ENCODE measurements around the gene CCRL2.

CCRL2 gene

DNA sequence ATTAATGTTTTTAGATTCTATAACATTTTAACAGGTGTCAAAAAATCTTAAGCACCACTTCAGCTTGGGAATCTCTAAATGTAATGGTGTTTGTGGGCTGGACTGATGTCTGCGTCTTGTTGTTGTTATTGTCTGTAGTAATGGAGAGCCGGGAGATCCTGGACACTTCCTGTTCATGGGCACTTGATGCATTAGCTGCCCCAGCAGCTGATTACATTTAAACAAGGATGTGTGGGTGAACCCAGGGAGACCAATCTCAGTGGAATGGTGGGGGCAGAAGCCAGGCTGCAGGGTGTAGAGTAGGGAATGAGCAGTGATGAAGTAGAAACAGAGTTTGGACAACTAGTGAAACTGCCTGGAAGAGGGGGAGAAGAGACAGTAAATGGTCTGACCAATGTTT, 8.0 kb upstream of the CCRL2 start:
- Histone ChIP-seq H3K4me1 (ENCODE audit: control insufficient read depth, insufficient read depth, low read length) (no peaks in the 10 kb centered on the region), H3K36me3 (ENCODE audit: control insufficient read depth in 2 of 2, insufficient read depth in 1 of 2, low read length in 2 of 2) (no peaks in the 10 kb centered on the region), H3K27ac (ENCODE audit: extremely low read depth, low read depth, low read length) (no peak overlapping the region), H3K4me3 (ENCODE audit: low read depth, low read length) (no peak overlapping the region), H3K9me3 (ENCODE audit: control insufficient read depth, insufficient read depth, low read depth, low read length) (no peaks in the 10 kb centered on the region)
- POLR2A ChIA-PET, result no interaction called here
- CTCF ChIA-PET, result interaction anchor here (0.6 to 1.4 kb wide), 2 partner anchors 21 to 209 kb away, joined by 3 to 4 read pairs; no protein-coding TSS in a partner anchor
- TF ChIP-seq EGR2 (tag by site-specific recombination; IDR thresholded peaks at IDR 0.05; ENCODE audit: low read depth) (0 out of 2 replicates have a peak, but pooled peaks have one; percentile 15), ZNF692 (tag by site-specific recombination; IDR thresholded peaks at IDR 0.05) (no peak), ZNF623 (tag by site-specific recombination; IDR thresholded peaks at IDR 0.05) (no peak), ZNF132 (tag by site-specific recombination; IDR thresholded peaks at IDR 0.05; ENCODE audit: borderline replicate concordance) (no peak)

DNA sequence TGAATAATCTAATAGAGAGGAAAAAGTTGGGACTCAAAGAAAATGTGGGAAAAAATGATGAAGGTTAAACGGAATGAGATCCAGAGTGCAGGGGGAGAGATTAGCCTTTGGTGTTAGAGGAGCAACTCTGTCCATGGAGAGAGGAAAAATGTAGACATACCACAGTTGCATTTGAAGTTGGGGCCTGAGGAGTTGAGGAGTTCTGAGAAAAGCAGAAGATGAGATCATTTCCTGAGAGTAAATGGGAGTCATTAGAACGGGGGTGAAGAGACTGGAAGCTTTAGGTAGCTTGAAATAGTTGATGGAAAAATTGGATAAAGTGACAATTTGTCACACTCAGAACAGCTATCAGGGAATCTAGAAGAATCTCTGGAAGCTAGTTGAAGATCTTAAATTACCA, 7.5 kb upstream of the CCRL2 start:
- no peak overlapping the region for H3K4me3 ChIP-seq (ENCODE audit: low read depth, low read length)
- CTCF ChIA-PET, result interaction anchor here (0.6 to 1.1 kb wide), 2 partner anchors 21 to 209 kb away, joined by 3 read pairs; no protein-coding TSS in a partner anchor
- TF ChIP-seq ZNF335 (tag by site-specific recombination; conservative IDR thresholded peaks at IDR 0.05) (0 out of 2 replicates have a peak, but pooled peaks have one; percentile 12), PATZ1 (tag by site-specific recombination; IDR thresholded peaks at IDR 0.05) (no peak), KLF9 (tag by site-specific recombination; IDR thresholded peaks at IDR 0.05; ENCODE audit: low read depth) (no peak)

DNA sequence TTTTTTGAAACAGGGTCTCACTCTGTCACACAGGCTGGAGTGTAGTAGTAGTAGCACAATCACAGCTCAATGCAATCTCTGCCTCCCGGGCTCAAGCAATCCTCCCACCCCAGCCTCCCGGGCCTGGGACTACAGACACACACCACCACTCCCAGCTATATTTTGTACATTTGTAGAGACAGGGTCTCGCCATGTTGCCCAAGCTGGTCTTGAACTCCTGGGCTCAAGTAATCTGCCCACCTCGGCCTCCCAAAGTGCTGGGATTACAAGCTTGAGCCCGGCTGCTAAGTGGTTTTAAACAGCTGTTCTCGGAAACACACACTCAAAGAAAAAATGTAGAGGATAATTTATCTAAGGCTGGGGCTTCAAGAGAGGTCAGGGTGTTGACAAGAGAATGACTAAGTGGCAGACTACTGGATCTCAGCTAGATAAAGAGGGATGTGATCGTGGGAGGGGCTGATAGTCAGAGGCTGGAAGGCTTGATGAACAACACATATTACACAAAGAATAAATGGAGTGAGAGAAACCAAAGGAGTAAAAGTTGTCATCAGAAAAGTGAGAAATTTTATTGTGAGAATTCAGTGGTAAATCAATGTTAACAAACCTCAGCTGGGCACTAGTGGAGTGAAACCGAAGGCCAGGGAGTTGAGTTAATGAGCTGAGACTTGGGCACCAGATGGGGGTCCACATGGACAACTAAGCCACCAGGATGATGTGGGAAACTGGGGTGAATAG, 6.9 kb upstream of the CCRL2 start:
- no peak overlapping the region for H3K4me3 ChIP-seq (ENCODE audit: low read depth, low read length)
- H3K27ac ChIP-seq (ENCODE audit: extremely low read depth, low read depth, low read length), result no peak overlapping the region
- CTCF ChIA-PET, result interaction anchor here (1.1 kb wide), 1 partner anchor 22 kb away, joined by 3 read pairs; no protein-coding TSS in a partner anchor
- POLR2A ChIA-PET, result no interaction called here
- H3K4me1 ChIP-seq (ENCODE audit: control insufficient read depth, insufficient read depth, low read length), result no peaks in the 10 kb centered on the region
- no peaks in the 10 kb centered on the region for H3K9me3 ChIP-seq (ENCODE audit: control insufficient read depth, insufficient read depth, low read depth, low read length)
- no peaks in the 10 kb centered on the region for H3K36me3 ChIP-seq (ENCODE audit: control insufficient read depth in 2 of 2, insufficient read depth in 1 of 2, low read length in 2 of 2)
- TF ChIP-seq ZFP3 (tag by site-specific recombination; IDR thresholded peaks at IDR 0.05; ENCODE audit: low read depth) (no peak), CTCF (tag by site-specific recombination; IDR thresholded peaks at IDR 0.05) (no peak), ZNF626 (tag by site-specific recombination; IDR thresholded peaks at IDR 0.05) (no peak), ZNF112 (tag by site-specific recombination; IDR thresholded peaks at IDR 0.05) (no peak), ZNF426 (tag by site-specific recombination; IDR thresholded peaks at IDR 0.05) (no peak), ZNF48 (tag by site-specific recombination; IDR thresholded peaks at IDR 0.05) (no peak), ZNF776 (tag by site-specific recombination; IDR thresholded peaks at IDR 0.05; ENCODE audit: borderline replicate concordance) (no peak), HIC1 (tag by site-specific recombination; IDR thresholded peaks at IDR 0.05) (no peak), ZNF133 (tag by site-specific recombination; IDR thresholded peaks at IDR 0.05) (no peak), ZNF18 (tag by site-specific recombination; IDR thresholded peaks at IDR 0.05) (no peak), ZEB2 (tag by site-specific recombination; IDR thresholded peaks at IDR 0.05) (no peak), ZNF747 (tag by site-specific recombination; IDR thresholded peaks at IDR 0.05) (no peak)
- TF ChIP-seq, protein P1, sequence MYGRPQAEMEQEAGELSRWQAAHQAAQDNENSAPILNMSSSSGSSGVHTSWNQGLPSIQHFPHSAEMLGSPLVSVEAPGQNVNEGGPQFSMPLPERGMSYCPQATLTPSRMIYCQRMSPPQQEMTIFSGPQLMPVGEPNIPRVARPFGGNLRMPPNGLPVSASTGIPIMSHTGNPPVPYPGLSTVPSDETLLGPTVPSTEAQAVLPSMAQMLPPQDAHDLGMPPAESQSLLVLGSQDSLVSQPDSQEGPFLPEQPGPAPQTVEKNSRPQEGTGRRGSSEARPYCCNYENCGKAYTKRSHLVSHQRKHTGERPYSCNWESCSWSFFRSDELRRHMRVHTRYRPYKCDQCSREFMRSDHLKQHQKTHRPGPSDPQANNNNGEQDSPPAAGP (tag by site-specific recombination; IDR thresholded peaks at IDR 0.05), result no peak

More for the DNA sequence above, 7.5 kb upstream of the CCRL2 start:
- POLR2A ChIA-PET, result no interaction called here
- no peaks in the 10 kb centered on the region for H3K4me1 ChIP-seq (ENCODE audit: control insufficient read depth, insufficient read depth, low read length)
- no peaks in the 10 kb centered on the region for H3K36me3 ChIP-seq (ENCODE audit: control insufficient read depth in 2 of 2, insufficient read depth in 1 of 2, low read length in 2 of 2)
- no peak overlapping the region for H3K27ac ChIP-seq (ENCODE audit: extremely low read depth, low read depth, low read length)
- H3K9me3 ChIP-seq (ENCODE audit: control insufficient read depth, insufficient read depth, low read depth, low read length), result no peaks in the 10 kb centered on the region
